Fibroblast of skin of abdomen (primary cell): ENCODE results near the gene THBD.
A peak's percentile ranks its signal among the peaks of the same experiment; 100 is the strongest.

Source experiments
- DNase-seq: peaks from one replicate; pipeline ENCODE4 v3.0.0-alpha.2; 2013

Gene THBD

DNA sequence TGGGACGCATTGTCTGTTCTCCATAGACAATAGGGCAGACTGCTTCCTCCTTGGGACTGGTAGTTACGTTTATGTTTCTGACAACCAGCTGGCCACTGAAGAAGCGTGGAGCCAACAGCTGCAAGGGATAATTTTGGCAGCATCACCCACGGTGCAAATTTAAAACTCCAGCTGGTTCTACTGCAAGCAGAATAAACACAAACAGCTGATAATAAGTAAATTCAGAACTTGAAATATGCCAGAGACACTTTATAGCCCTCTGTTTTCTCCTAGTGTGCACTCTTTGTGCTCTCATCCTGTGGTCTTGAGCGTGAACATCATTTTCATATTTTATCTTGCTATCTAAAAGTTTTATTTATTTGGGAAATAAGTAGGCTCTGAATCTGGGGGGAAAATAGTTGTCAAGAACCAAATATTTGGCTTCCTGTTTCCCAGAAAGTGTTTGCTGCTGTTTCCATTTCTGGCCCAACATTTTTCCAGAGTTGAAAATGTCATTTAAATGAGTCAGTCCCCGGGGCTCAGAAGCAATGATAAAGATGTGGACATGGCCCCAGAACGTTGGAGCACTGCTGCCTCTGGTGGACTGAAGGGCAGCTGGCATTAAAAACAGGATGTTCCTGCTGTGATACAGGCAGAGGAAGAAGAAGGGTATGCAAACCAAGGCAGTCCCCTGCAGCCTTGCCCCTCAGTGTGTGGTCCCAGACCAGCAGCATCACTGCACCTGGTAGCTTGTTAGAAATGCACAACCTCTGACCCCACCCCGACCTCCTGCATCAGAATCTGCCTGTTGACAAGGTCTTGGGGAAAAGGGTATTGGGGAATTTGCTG lies 12.5 kb upstream of the THBD start:
- DNase-seq, result peak; percentile 80

DNA sequence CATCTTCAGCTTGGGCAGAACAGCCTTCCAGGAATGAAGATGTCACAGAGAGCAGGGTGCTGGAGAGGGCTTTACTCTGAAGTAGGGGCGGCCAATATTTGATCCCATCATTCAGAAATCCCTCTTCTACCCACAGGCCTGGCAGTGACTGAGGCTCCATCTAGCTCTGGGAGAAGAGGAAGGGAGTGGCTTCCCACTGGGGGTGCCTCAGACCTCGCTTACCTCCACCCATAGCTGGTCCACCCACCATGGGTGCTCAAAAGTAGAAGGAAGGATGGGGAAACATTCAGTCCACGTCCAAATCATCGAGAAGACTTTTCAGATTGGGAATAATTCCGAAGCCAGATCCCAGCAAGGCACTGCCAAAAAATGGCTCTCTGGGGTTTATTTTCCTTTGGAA lies 11.8 kb upstream of the THBD start:
- no peak for DNase-seq

DNA sequence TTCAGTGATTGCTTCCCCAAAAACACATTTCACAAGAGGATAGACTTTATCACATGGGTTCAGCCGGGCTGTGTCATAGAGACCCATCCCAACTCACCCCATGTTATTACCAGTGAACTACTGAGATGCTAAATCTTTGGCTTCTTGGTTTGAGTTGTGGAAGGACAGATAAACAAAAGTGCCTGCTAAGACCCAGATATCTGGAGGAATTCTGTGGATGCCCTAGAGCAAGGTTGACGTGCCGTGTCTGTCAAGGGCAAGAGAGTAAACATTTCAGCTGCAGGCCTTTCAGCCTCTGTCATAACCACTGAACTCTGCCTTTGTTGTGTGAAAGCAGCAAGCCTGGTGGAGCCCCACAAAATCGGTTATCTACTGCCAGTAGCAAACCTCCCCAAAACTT lies 11.2 kb upstream of the THBD start:
- no peak for DNase-seq

DNA sequence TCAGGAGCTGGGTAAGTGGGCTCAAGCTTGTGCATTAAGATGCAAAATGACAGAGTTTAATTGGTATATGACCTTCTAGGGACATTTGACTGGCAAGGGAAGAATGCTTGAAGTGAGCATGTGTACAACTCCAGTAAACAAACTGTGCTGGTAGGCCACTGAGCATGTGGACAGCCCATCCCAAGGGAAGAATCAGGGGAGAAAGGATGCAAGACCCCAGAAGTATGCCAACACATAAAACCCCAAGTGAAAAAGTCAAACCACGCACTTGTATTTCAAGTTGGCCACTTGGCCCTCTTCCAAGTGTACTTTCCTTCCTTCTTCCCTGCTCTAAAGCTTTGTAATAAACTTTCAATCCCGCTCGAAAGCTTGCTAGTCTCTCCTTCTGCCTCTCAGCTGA lies 10.4 kb upstream of the THBD start:
- DNase-seq, result no peak

- no peak for DNase-seq
Measured at GRCh38 chr20:23059001-23059400, 9.5 kb upstream of the THBD start.

- no peak for DNase-seq
Measured at GRCh38 chr20:23058240-23058639, 8.8 kb upstream of the THBD start.

GRCh38 chr20:23052904-23053303 lies 3.4 kb upstream of the THBD start:
- no peak for DNase-seq

GRCh38 chr20:23050847-23051627 lies 1.6 kb upstream of the THBD start:
- DNase-seq, result peak; percentile 84

DNA sequence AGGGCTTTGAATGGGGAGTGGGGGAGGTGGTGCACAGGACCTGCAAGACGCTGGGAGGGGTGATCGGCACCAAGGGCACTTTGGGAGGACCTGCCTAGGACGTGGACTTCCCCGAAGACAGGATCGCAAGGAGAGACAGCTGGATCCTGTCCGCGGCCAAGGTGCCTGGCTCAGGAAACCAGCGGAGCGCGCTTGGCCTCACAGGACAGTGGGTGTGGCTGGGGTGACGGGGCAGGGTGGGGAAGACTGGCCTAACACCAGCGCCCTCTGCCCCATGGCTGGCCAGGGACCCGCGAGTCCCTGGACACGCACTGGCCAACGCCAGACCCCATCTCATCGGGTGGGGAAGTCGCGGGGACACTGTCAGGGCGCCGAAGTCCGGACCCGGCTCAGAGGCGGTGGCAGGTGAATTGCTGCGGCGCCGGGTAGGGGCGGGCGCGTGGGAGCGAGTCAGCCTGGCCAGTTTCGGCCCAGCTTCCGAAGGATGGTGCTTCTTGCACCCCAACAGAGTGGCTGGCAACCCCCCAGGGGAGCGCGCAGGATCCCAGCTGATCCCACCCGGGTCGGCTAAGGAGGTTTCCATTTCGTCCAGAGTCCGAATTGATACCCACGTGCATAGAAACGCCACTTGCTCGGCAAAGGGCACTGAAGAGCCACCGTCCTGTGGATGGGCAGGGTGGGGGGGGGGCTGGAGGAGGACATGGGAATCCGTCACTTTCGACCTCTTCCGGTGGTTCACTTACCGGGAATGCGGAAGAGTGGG lies 785 bp upstream of the THBD start:
- no peak for DNase-seq

DNA sequence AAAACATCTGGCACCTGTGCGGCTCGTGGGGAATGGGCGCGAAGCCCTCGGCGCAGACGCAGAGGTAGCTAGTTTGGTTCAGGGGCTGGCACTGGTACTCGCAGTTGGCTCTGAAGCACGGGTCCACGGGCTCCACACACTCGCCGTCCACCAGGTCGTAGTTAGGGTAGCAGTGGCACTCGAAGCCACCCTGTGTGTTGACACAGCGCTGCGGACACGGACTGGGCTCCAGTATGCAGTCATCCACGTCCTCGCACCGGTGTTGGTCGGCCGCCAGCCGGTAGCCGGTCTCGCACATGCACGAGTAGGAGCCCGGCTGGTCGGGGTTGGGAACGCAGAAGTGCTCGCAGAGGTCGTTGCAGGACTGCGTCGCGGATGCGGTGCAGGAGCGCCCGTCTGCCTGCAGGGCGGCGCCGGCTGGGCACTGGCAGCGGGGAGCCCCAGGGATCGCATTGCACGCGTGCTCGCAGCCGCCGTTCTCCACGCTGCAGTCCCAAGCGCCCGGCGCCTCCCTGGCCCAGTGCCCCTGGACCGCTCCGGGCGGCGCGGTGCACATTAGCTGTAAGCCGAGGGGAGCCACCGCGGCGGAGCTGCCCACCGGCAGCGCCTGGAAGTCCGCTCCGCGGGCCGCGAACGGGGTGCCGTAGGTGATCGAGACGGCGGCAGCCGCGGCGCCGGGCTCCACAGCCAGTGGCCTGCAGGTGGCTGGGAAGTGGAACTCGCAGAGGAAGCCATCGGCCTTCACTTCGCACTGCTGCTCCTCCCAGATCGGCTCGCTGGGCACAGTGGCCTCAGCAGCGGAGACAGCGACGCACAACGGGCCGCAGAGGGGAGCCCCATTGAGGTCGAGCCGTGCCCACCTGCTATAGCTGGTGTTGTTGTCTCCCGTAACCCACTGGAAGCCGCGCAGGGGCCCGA lies 930 bp downstream of the THBD start:
- peak; percentile 22 for DNase-seq

- DNase-seq, result no peak
Measured at GRCh38 chr20:23047738-23048214, 1.7 kb downstream of the THBD start.

GRCh38 chr20:23047001-23047737 lies 2.3 kb downstream of the THBD start:
- DNase-seq, result no peak

DNA sequence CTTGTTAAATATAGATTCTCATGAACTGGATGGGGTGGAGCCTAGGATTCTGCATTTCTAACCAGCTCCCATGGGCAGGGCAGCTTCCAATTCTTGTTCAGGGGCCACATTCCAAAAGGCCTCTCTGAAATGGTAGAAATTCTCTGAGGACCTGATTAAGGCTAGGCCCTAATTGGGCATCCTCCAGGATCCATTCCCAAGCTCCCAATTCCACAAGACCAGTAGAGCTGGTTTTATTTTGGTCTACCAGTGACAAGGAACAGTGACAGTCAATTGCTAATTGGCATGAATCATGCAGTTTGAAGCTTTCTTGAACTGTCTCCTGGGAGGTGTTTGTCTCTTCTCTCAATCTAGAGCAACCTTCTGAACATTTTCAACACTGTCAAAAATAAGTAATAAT lies 3.0 kb downstream of the THBD start:
- DNase-seq, result no peak

- DNase-seq, result no peak
Measured at GRCh38 chr20:23043376-23043775, 6.1 kb downstream of the THBD start.

- no peak for DNase-seq
Measured at GRCh38 chr20:23042270-23042669, 7.2 kb downstream of the THBD start.

GRCh38 chr20:23039885-23040508 lies 9.5 kb downstream of the THBD start:
- DNase-seq, result no peak

- peak; percentile 29 for DNase-seq
Measured at GRCh38 chr20:23039136-23039875, 10.2 kb downstream of the THBD start.

DNA sequence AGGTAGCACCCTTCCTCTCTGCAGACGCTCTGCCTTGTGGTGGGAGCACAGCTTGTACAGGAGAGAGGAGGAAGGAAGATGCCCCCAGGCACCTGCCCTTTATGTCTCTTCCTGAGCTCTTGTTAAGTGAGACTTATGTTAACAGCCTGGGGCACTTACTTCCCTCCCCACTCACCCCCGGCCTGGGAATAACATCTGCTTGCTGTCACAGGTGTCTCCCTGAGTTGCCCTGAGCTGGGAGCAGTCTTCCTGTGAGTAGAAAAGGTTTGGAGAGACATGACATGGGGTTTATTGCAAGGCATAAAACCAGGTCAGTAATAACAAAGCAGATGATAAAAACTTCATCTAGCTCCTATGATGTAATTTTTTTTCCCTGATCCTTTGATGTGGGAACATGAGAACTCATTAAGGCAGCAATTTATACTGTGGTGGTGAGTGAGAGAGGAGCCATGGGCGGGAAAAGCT lies 12.4 kb downstream of the THBD start:
- DNase-seq, result no peak

DNA sequence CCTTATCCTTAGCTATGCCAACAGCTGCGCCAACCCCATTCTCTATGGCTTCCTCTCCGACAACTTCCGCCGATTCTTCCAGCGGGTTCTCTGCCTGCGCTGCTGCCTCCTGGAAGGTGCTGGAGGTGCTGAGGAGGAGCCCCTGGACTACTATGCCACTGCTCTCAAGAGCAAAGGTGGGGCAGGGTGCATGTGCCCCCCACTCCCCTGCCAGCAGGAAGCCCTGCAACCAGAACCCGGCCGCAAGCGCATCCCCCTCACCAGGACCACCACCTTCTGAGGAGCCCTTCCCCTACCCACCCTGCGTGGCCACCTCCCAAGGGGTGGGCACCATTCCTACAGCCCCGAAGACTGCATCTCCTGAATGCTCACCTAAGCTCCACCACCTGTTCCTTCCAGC lies 13.1 kb downstream of the THBD start:
- DNase-seq, result no peak

GRCh38 chr20:23035731-23036130 lies 13.7 kb downstream of the THBD start:
- no peak for DNase-seq
